ENCODE results near the gene YIPF3.
"Not testable (repeated sequence)": the region's sequence is repeated elsewhere in the genome, so short reads cannot be mapped to it uniquely, and the experiment has no call there.

The YIPF3 gene

DNA sequence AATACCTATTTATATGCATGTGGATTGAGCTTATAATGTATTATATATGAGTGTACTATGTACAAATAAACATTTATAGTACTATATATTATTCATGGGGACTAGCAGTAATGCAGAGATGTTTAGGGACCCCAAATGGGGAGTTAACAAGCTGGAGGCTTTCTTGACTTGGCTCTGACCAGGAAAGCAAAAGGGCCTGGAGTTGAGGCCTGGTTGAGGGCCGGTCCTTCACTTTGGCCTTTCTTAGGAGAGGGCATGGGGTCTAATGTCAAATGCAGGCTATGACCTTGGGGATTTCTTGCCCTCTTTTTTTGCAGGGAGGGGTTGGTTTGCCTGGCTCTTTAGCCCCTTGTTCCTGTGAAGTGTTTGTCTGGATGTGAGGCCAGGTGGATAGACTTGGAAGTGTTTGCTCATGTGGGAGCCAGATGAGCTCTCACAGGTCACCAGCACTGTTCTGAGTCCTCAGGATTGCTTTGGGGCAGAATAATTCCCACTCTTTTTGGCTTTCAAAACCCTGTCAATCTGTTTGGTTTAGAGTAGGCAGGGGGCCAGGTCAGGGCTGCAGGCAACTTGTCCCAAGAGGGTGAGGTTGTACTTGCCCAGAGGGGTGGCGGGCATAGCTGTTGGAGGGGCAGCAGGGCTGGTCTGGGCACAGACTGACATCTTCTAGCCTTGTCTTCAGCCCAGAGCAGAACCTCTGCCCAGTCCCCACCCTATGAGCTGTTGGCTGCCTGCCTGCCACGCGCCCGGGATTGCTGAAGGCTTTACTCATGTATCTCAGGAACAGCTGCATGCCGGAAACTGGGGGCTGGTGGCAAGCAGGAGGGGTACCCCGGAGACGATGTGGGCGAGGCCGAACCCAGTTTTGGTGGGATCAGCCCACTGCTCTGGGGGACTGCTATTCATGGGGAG is 24.7 kb downstream of the YIPF3 start:
- no peak for DNase-seq

DNA sequence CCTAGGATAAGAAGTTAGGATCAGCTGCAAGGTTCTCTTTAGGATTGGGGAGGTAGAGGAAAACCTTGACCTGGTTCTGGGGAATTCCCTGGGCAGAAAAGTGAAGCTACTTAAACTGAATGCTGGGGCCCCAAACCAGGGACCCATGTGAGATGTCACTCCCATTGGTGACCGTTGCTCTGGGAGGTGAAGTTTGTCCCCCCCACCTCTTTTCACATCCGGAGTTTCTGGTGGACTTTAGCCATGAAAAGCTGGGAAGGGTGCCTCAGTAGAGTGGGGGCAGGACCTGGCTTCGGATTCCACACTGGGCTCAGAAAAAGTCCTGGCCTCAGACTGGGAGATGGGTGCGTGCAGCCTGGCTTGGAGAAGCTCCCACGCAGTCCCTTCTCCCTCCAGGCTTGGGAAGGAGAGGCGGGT is 26.2 kb downstream of the YIPF3 start:
- no peak for DNase-seq

DNA sequence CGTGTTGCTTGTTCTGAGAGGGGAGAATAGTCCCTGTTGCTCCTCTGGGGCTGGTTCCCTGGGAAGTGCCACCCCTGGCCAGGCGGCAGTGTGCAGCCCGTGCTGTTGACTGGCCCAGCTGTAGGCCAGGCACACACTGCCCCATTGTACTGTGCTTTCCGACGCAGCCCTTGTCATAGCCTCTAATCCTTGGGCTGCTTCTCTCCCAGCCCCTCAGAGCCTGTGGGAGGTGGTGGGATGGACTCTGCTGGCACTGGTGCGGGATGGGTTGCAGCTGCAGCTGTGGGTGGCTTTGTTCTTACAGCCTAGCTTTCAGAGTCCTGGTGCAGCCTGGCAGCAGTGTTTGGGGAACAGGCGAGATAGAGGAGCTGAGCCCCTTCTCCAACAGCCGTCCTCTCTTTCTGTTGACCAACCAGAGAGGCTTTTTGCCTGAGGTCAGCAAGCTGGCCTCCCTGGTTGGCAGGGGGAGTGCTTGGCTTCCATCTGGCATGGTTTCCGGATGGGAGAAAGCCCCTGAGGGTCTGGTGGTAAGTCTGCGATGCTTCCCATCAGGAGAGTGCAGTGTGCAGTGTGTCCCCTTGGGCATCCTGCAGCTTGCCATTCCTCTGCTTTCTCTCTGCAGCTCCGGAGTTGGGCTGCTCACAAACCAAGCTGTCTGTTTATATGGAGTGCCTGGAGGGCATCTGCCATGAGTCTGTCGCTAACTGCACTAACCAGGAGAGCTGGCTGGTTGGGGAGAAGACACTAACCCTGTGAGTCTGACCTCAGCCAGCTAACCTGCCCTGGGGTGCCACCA is 27.3 kb downstream of the YIPF3 start:
- no peak for DNase-seq

DNA sequence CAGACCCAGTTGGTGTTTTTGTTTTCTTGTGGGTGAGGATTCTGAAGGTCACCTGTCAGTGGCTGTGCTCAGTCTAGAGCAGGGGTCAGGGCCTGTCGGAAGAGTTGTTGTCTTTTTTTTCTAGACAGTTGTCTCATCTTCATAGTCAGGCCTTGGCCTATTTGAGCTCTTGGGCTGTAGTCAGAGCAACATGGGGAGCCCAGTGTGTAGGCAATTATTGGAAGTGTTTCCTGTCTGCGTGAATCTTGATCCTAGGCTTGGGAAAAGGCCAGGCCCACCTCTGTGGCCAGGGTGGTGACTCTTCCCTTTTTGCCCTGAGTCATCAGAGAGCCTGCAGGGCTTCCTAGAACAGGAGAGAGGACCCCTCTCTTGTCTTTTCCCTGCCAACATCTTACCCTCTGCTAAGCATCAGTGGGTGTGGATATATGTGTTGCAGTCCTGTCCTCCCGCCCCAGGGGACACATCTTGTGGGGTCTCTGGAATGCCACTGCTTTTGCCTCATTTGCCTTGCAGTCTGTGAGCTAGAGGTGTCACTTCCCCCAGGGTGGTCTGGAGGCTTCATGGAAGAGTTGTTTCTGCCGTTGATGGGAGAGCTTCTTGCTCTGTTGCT is 28.0 kb downstream of the YIPF3 start:
- DNase-seq: no peak

DNA sequence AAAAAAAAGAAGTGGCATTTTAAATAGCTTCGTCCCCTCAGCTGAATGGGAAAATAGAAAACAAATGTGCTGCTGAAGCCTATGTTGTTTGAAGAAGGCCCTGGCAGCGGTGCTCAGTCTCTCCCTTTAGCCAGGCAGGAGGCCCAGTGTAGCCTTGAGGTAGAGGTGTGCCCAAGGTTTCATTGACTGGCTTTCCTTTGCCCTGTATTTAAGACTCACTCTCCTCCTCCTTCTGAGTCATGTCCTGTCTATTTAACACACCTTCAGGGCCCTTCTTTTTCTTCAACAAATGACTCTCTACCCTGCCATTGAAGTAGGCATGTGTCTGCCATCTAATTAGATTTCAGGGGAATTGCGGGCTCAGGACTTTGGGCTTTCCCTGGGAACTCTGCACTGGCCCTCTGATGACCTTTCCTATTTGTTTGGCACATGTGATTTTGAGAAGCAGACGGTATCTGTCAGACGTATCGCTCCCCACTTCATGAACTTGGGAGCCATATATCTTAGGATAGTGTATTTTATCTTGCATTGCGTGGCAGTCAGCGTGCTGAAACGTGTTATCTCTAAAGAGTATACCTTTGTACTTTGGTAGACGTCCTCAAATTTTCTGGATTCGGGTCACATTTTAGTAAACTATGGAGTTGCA is 35.0 kb downstream of the YIPF3 start:
- no peak for DNase-seq

DNA sequence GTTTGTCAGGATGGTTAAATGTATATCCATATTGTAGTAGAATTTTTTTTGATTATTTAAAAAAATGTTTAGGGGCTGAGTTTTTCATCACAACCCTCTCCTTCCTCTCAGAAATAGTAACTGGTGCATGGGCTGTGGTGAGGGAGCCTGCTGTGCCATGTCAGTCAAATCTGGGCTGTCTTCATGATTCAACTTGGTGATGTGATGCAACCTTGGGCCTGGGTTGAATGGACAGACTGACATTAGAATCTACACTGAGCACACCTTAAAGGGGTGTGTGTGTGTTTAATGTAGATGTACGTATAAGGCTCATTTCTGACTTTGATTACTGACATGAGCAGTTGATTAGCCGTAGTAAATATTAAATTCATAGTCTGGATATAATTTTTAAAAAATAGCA is 35.7 kb downstream of the YIPF3 start:
- peak; percentile 42 for DNase-seq

DNA sequence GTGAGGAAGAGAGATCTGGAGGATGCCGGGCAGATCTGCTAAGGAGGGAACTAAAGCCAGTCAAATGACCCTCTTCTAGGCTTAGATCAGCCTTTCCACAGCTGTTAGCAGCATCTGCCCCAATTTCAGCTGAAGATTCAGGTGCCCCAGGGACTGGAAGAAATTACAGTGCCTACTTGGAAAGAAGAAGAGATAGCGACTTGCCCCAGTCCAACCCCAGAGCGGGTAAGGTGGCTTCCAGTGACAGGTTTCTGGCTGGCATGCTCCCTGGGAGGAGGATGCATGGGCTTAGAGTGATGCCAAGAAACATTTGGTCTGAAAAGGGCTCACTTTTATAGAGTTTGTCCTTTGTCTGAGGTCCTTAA is 38.7 kb downstream of the YIPF3 start:
- DNase-seq: no peak

DNA sequence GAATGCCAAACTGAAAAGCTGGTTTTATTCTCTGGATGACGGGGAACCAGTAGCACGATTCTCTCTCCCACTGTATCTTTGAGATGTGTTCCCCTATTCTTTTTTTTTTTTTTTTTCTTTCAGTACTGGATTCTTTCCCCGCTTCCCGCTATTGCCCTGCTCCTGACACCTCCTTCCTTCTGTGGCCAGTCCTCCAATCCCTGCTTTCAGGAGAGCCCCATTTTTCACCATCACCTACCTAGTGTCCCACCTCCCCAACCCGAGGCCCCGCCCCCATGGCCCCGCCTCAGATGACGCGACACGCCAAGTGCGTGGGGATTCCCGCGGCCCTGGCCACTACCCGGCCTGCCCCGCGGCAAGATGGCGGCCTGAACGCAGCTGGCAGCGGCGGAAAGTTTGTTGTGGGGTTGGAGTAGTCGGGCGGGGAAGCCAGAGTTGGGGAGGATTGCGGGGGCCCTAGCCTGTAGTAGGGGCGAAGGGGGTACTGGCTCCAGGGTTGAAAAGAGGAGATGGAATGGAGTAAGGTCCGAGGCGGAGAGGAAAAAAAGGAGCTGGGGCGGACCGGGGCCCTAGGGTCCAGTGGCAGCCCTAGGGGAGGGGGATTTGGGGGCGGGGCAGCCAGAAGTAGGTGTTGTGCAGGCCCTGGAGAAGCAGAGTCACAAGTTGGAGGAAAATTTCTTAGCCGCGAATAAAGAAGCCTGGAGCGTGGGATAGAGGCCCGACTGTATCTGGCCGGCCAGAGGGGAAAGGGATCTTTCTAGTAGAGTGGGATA is 39.3 kb downstream of the YIPF3 start, which contains the start of gene TJAP1:
Gene TJAP1, plus strand, starts transcription at position 336 of the 773 bp plus-strand sequence. CDS start 21,432 bp downstream, outside the sequence.
- DNase-seq: peak; percentile 53

DNA sequence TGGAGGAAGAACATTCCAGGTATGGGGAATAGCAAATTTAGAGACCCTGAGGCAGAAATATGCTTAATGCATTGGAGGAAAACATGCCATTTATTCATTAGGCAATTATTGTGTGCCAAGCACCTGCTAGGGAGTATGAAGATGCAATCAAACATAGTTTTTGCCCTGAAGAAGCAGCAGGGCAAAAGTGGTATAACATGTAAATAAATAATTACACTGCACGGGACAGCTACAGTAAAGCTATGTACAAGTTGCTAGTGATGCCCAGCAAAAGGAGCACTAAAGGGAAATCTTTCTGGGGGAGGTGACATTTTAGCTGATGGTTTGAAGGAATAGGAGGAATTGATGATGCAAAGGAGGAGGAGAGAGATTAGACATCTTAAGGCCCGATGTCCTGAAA is 40.0 kb downstream of the YIPF3 start:
- no peak for DNase-seq

DNA sequence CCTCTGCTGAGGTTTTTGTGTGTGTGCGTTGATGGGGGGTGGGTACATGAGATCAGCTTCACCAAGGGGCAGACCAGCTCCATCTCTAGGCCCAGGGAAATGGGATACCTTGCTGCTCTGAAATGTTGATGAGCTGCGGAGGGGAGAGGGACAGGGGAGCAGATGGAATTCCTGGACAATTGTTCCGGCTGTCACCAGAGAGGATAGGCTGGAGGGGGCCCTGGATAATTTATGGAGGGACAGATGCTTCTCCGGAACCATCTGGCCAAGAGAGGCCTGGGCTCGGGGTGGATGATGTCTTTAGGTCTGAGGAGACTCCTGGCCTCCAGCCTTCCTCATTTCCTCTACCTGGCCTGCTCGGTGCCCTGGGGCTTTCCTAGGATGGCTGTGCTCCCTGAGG is 41.2 kb downstream of the YIPF3 start:
- DNase-seq: no peak

DNA sequence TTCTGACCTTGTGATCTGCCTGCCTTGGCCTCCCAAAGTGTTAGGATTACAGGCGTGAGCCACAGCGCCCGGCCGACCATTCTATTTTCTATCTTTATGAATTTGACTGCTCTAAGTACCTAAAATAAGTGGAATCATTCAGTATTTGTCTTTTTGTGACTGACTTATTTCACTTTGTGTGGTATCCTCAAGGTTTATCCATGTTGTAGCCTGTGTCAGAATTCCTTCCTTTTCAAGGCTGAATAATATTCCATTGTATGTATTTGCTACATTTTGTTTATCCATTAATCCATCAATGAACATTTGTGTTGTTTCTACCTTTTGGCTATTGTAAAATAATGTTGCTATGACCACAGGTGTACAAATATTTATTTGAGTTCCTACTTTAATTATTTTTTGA is 44.2 kb downstream of the YIPF3 start:
- DNase-seq: no peak

DNA sequence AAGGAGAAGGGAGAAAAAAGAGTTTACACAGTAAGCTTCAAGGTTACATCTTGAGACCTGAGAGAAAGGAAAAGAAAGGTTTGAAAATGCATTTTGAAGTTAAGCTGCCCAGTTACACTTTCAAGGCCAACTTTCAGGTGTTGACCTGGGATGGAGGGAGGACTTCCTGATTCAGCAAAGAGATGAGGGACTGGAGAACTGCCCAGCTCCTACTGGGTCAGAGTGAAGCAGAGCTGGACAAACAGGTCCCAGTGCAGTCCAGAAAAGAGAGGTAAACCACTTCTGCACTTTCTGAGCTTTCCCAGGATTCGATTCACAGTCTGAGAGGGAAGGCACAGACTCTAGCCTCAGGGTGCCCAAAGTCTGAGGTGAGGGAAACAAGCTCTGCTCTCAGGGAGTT is 45.3 kb downstream of the YIPF3 start:
- no peak for DNase-seq

DNA sequence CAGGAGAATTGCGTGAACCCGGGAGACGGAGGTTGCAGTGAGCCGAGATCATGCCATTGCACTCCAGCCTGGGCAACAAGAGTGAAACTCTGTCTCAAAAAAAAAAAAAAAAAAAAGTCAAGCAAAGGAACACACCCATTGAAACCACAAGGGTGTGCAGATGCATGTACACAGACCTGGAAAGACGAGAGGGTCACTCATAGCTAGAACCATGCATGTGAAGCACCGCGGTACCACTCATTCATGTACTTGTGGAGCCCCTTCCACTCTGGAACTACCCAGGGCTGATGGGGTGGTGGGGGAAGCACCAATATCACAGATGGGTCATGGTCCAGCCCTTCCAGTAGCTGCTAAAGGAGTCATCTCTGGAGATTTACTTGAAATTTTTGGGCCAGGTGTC is 46.8 kb downstream of the YIPF3 start:
- no peak for DNase-seq

DNA sequence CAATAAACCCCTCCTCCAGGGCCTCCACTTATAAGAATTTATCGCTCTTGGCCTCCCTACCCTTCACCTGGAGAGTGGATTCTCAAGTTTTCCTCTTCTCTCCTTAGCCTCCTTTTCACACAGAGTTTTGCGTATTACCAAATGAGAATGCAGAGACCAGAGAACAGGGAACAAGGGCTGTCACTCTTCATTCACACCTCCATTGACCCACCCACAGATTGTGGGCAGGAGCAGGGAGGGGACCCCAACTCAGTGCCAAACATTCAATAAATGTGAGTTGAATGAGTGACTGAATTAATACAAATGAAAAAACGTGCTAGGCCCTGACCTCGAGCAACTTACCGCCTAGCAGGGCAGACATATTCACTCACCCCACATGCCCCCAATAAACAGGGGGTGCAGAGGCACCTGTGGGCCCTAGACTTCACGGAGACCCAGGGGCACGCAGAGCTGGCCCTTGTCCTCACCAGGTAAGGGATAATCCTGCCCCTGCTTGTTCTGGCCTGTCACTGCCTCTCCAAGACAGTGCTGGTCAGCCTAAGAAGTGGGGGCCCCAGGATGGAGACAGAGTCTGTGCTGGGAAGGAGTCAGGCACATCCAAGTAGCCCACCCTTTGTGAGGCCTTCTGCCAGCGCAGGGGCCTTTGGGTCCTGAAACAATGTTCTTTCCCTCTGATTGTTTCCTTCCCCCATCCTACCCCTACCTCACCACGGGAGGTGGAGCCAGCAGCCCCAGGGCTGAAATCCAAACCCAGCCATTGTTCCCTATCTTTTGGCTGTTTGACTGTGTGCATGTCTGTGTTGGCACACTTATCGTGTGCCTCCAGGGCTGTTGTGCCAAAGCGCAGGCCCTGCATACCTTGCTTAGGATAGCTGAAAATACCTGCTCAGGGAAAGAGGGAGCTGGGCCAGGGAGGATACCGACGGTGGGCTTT is 47.7 kb downstream of the YIPF3 start:
- no peak for DNase-seq

DNA sequence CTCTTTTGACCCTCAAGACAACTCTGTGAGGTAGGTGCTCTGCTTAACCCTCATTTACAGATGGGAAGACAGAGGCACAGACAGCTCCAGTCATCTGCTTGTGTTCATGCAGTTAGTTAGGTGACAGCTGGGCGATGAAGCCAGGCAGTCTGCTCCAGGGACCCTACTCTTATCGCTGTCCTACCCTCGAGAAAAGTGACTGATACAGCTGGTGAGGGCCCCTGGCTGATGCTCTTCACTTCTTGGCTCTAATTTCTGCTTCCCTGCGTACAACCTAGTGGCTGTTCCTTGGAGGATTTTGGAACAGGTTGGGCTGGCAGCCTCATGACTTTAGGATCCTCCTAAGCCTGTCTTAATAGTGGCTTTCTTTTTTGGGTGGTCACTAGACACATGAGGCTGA is 48.5 kb downstream of the YIPF3 start:
- DNase-seq: no peak

DNA sequence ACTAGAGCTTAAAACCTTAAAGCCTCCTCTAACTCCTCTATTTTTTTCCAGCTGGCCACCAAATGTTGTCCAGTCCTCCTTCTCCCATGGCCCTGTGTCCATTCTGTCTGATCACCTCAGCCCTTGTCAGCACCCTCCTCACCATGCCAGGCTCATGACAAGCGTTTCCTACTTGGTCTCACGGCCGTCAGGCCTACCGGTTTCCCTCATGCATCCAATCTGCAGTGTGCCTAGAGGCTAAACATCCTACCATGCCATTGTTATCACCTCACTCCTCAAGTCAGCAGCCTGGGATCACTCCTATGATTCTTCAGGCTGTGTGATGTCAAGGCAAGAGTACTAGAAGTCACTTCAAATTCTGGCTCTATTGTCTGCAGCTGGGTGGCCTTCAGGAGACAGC is 49.0 kb downstream of the YIPF3 start:
- DNase-seq: no peak

DNA sequence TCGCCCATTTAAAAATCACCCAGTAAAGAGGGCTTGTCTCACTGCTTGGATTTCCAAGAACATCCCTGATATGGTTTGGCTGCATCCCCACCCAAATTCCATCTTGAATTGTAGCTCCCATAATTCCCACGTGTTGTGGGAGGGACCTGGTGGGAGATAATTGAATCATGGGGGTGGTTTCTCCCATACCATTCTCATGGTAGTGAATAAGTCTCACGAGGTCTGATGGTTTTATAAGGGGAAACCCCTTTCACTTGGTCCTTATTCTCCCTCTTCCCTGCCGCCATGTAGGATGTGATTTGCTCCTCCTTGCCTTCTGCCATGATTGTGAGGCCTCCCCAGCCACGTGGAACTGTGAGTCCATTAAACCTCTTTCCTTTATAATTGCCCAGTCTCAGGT is 49.5 kb downstream of the YIPF3 start:
- not testable (repeated sequence) for DNase-seq

DNA sequence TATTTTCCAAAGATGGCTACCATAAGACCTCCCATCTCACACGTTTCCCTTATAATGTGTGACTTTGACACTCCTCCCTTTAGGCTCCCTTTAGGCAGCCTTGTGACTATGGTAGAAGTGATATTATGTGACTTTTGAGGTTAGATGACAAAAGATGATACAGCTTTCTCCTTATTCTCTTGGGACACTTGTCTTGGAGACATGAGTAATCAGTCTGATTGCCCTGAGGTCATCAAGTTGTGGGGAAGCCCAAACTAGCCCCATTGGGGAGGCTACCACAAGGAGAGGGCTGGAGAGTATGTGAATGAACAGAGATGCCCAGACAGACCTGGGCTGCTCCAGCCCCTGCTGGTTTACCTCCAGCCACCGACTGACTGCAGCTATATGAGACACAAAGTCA is 50.8 kb downstream of the YIPF3 start:
- no peak for DNase-seq

DNA sequence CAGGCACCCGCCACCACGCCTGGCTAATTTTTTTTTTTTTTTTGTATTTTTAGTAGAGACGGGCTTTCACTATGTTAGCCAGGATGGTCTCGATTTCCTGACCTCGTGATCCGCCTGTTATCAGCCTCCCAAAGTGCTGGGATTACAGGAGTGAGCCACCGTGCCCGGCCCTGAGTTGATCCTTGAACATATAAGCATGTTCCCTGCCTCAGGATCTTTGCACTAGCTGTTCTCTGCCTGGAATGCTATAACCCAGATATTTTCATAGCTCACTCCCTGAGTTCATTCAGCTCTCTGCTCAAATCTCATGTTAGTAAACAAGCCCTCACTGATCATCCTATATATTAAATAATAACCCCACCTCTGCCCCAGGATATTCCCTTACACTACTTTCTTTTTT is 52.4 kb downstream of the YIPF3 start:
- no peak for DNase-seq

DNA sequence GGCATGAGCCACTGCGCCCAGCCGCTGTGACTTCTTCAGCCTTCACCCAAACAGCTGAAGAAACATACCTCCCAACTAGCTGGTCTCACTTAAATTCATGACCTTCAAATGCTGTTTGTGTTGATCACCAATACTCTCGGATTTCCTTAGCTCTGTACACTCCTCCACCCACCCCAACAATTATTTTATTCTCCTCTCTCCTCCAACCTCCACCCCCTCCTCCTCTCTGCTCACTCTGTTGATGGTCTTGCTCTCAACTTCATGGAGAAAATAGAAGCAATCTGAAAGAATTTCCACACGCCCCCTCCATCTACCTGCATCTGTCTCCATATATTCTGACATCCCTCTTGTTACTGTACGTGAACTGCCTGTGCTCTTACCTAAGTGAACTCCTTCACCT is 54.8 kb downstream of the YIPF3 start:
- no peak for DNase-seq

Data from MV-4-11 (cell line).